SKM-1 treated with dmso at 0.1 percent for 144 hours (cell line): ENCODE data around the gene CMYA5.

ENCODE experiments used
- DNase-seq: peaks from one replicate; lab custom pipeline; 2025; ENCODE audit not compliant: unreplicated experiment; lab: John Stamatoyannopoulos, UW

Gene CMYA5

GRCh38 chr5:79834098-79834753, 144.6 kb downstream of the CMYA5 start:
- no peak for DNase-seq

GRCh38 chr5:79834754-79835714, 145.4 kb downstream of the CMYA5 start:
- DNase-seq: no peak

GRCh38 chr5:79837761-79838551, 148.3 kb downstream of the CMYA5 start:
- no peak for DNase-seq

GRCh38 chr5:79840084-79840990, 150.7 kb downstream of the CMYA5 start:
- no peak for DNase-seq

GRCh38 chr5:79841172-79841571, 151.5 kb downstream of the CMYA5 start:
- no peak for DNase-seq

- DNase-seq: no peak
These were observed 152.6 kb downstream of the CMYA5 start for GRCh38 chr5:79842006-79842881.

- no peak for DNase-seq
These were observed 153.4 kb downstream of the CMYA5 start for GRCh38 chr5:79842991-79843390.

- DNase-seq: no peak
These were observed 154.1 kb downstream of the CMYA5 start for GRCh38 chr5:79843450-79844388.

GRCh38 chr5:79844571-79844970, 154.9 kb downstream of the CMYA5 start:
- DNase-seq: no peak

GRCh38 chr5:79845448-79846197, 156.0 kb downstream of the CMYA5 start:
- no peak for DNase-seq

- DNase-seq: no peak
These were observed 156.5 kb downstream of the CMYA5 start for GRCh38 chr5:79846198-79846521.

GRCh38 chr5:79847561-79847960, 157.9 kb downstream of the CMYA5 start:
- no peak for DNase-seq

GRCh38 chr5:79849061-79849460, 159.4 kb downstream of the CMYA5 start:
- DNase-seq: no peak
